Measurements from ENCODE around the gene PRKAR1B. TPM values are rescaled to one million over a fixed set of nuclear protein-coding genes. Genes with fewer than 3 reads are reported as not detected.

The PRKAR1B gene
- total and polyA plus RNA-seq, 9 donors, result 14.3 to 49.0 (median 34.0) TPM

DNA sequence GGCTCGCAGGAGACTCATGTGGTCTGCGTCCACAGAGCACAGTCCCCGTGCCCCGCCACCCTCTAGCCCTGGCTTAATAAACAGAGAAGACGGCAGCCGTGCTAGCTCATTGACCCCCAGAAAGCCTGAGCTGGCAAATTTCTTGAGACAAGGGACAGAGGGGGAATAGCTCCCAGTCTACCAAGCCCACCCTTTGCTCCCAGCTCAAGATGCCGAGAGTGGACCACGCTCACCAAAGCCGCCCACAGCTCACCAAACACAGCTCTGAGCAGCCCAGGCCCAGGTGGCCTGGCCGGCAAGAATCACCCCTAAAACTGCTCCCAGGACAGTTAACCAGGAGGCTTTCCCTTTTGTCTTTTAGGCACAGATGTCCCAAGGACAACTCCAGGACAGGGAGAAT, 212.8 kb downstream of the PRKAR1B start:
- intact Hi-C loops (cut with DNase I), result loop anchor here in 1 of 4 donors (10.0 kb wide), 1 partner anchor 261 kb away; no protein-coding TSS in a partner anchor
- H3K9me3 ChIP-seq, result no peaks in the 10 kb centered on the region
- H3K27ac ChIP-seq, result no peak overlapping the region
- DNase-seq, result no peak
- H3K4me3 ChIP-seq, result no peak overlapping the region
- 81 to 88% (median 87%) methylated on average over 10 of the region's 10 CpGs for WGBS, 3 donors
- TF ChIP-seq, protein P1, sequence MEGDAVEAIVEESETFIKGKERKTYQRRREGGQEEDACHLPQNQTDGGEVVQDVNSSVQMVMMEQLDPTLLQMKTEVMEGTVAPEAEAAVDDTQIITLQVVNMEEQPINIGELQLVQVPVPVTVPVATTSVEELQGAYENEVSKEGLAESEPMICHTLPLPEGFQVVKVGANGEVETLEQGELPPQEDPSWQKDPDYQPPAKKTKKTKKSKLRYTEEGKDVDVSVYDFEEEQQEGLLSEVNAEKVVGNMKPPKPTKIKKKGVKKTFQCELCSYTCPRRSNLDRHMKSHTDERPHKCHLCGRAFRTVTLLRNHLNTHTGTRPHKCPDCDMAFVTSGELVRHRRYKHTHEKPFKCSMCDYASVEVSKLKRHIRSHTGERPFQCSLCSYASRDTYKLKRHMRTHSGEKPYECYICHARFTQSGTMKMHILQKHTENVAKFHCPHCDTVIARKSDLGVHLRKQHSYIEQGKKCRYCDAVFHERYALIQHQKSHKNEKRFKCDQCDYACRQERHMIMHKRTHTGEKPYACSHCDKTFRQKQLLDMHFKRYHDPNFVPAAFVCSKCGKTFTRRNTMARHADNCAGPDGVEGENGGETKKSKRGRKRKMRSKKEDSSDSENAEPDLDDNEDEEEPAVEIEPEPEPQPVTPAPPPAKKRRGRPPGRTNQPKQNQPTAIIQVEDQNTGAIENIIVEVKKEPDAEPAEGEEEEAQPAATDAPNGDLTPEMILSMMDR (IDR thresholded peaks at IDR 0.05), result no peak
- TF ChIP-seq EP300 (IDR thresholded peaks at IDR 0.05) (no peak), POLR2A (IDR thresholded peaks at IDR 0.05) (no peak)
- no peaks in the 10 kb centered on the region for H3K36me3 ChIP-seq
- no peaks in the 10 kb centered on the region for H3K27me3 ChIP-seq
- H3K4me1 ChIP-seq (ENCODE audit: insufficient read depth), result peaks cover 10% of the 10 kb centered on the region

DNA sequence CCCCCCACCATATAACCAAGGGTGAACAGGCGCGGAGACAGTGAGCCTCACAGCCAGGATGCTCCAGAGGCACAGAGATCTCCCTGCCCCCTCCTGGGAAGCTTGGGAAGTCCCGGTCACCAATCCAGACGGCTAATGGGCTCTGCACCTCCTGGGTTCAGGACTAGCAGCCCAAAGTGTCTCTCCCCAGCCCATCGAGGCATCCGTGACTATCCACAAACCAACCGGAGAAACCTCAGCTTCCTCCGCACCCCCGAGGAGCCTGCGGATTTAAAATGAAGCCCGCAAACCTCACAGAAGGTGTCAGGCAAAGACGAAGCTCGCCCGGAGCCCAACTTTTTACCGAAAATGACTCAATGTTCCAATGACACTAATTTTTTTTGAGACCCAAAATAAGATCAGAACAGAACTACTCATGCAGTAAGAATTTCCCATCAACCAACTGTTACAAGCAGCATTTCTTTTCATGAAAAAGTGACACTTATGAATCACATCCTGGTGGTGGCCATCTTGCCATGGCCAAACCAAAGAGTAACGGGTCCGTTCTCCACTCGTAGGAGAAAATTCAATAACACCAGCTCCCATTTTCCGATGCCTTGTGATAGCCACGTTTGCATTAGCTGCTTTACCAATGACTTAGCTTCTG, 213.4 kb downstream of the PRKAR1B start:
- intact Hi-C loops (cut with DNase I), result loop anchor here in 1 of 4 donors (10.0 kb wide), 1 partner anchor 261 kb away; no protein-coding TSS in a partner anchor
- Histone ChIP-seq H3K9me3 (no peaks in the 10 kb centered on the region), H3K4me3 (no peak overlapping the region), H3K4me1 (ENCODE audit: insufficient read depth) (peaks cover 8% of the 10 kb centered on the region), H3K27ac (no peak overlapping the region), H3K36me3 (no peaks in the 10 kb centered on the region), H3K27me3 (no peaks in the 10 kb centered on the region)
- no peak for DNase-seq
- 81 to 83% (median 81%) methylated on average over 20 of the region's 20 CpGs for WGBS, 3 donors
- no peak for TF ChIP-seq EP300 (IDR thresholded peaks at IDR 0.05)
- no peak for TF ChIP-seq POLR2A (IDR thresholded peaks at IDR 0.05)

DNA sequence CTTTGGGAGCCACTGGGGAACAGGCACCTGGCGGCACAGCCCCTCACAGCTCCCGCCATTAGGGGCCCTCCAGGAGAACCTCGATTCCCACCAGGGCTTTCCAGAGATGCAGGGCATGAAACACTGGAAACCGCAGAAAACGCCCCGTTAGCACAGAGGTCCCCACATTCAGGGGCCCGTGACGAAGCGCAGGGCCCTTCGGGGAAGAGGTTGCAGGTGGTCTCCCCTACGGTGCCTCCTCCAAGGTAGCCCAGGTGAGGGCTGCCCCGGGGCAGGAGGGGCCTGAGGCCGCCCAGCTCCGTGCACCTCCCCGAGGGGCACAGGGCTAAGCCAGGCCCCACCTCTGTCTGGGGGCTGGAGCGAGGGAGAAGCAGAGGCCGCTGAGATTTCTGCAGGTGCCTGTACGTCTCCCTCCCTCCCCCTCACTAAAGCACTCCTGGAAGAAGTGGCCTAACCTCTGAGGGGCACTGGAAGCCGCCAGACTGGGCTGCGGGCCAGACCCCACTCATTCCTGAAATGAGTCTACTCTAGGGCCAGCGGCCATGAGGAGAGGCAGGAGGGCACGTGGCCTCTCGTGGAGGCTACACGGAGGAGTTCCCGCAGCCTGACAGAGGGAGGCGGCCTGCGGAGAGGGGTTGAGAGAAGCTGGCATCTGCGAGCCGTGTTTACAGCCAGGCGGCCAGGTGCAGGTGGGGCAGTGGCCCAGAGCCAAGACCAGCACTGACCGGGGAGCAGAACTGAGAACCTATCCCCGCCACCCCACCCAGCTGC, 214.4 kb downstream of the PRKAR1B start:
- Histone ChIP-seq H3K27me3 (no peaks in the 10 kb centered on the region), H3K9me3 (no peaks in the 10 kb centered on the region), H3K27ac (no peak overlapping the region), H3K4me3 (no peak overlapping the region), H3K4me1 (ENCODE audit: insufficient read depth) (peaks cover 2% of the 10 kb centered on the region), H3K36me3 (no peaks in the 10 kb centered on the region)
- TF ChIP-seq EP300 (IDR thresholded peaks at IDR 0.05) (no peak), POLR2A (IDR thresholded peaks at IDR 0.05) (no peak)
- TF ChIP-seq, protein P1 (IDR thresholded peaks at IDR 0.05), result no peak
- WGBS, 3 donors, result 50 to 58% (median 58%) methylated on average over 26 to 32 of the region's 32 CpGs
- intact Hi-C loops (cut with DNase I), result loop anchor here in 1 of 4 donors (10.0 kb wide), 1 partner anchor 262 kb away; no protein-coding TSS in a partner anchor
- no peak for DNase-seq

DNA sequence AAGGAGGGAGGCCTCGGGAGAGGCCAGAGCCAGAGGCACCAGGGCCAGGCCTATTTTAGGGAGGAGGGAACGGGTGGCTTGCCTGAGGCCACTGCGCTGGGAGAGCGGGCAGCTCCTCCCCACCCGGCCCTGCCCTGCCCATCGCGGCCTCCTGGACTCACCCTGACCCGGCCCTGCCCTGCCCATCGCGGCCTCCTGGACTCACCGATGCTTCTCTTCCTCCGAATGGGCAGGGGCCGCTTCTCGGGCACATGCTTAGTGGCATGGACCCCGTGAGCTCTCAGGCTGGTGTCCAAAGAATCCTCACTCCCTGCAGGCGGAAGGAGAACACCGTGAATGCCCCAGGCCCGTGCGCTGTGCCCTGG, 215.0 kb downstream of the PRKAR1B start:
- H3K27ac ChIP-seq, result no peak overlapping the region
- intact Hi-C loops (cut with DNase I), result loop anchor here in 1 of 4 donors (10.0 kb wide), 1 partner anchor 263 kb away; no protein-coding TSS in a partner anchor
- TF ChIP-seq, protein P1 (IDR thresholded peaks at IDR 0.05), result no peak
- TF ChIP-seq POLR2A (IDR thresholded peaks at IDR 0.05) (no peak), EP300 (IDR thresholded peaks at IDR 0.05) (no peak)
- no peak overlapping the region for H3K4me3 ChIP-seq
- 90 to 92% (median 92%) methylated on average over 9 to 19 of the region's 19 CpGs for WGBS, 3 donors
- no peaks in the 10 kb centered on the region for H3K36me3 ChIP-seq
- DNase-seq, result no peak
- H3K4me1 ChIP-seq (ENCODE audit: insufficient read depth), result no peaks in the 10 kb centered on the region
- H3K9me3 ChIP-seq, result no peaks in the 10 kb centered on the region
- H3K27me3 ChIP-seq, result no peaks in the 10 kb centered on the region
